ENCODE data around the gene USP40. TPM values are rescaled to one million over a fixed set of nuclear protein-coding genes. Genes with fewer than 3 reads are reported as not detected.

Gene USP40
- total RNA-seq, 4 donors from 2014 or later = 10.9 to 29.2 (median 12.4) TPM

DNA sequence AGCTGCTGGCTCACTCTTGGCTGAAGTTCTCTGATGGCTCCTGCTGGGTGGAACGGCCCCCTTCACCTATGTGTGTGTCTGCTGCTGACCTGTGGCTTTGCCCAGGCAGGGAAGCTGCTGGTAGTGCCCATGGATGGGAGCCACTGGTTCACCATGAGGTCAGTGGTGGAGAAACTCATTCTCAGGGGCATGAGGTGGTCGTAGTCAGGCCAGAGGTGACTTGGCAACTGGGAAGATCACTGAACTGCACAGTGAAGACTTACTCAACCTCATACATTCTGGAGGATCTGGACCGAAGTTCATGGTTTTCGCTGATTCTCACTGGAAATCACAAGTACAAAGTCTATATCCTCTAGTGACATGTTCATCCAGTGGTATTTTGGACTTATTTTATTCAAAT is 36.9 kb upstream of the USP40 start:
- no peaks in the 10 kb centered on the region for H3K36me3 ChIP-seq
- ATAC-seq (no peak), DNase-seq (no peak)
- no peaks in the 10 kb centered on the region for H3K27me3 ChIP-seq
- in situ Hi-C loops (cut with MboI; ENCODE audit: low sequenced_read_pairs in 4 of 4) (no loop called here), intact Hi-C loops (cut with DNase I; ENCODE audit: low total_unique reads) (no loop called here)
- no peaks in the 10 kb centered on the region for H3K9me3 ChIP-seq
- no peak overlapping the region for H3K27ac ChIP-seq
- no peak overlapping the region for H3K4me3 ChIP-seq
- TF ChIP-seq, protein P1, sequence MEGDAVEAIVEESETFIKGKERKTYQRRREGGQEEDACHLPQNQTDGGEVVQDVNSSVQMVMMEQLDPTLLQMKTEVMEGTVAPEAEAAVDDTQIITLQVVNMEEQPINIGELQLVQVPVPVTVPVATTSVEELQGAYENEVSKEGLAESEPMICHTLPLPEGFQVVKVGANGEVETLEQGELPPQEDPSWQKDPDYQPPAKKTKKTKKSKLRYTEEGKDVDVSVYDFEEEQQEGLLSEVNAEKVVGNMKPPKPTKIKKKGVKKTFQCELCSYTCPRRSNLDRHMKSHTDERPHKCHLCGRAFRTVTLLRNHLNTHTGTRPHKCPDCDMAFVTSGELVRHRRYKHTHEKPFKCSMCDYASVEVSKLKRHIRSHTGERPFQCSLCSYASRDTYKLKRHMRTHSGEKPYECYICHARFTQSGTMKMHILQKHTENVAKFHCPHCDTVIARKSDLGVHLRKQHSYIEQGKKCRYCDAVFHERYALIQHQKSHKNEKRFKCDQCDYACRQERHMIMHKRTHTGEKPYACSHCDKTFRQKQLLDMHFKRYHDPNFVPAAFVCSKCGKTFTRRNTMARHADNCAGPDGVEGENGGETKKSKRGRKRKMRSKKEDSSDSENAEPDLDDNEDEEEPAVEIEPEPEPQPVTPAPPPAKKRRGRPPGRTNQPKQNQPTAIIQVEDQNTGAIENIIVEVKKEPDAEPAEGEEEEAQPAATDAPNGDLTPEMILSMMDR (IDR thresholded peaks at IDR 0.05 in 4 of 5, conservative IDR thresholded peaks at IDR 0.05 in 1 of 5) = no peak
- no peak for TF ChIP-seq POLR2A (IDR thresholded peaks at IDR 0.05)
- H3K4me1 ChIP-seq = no peaks in the 10 kb centered on the region

DNA sequence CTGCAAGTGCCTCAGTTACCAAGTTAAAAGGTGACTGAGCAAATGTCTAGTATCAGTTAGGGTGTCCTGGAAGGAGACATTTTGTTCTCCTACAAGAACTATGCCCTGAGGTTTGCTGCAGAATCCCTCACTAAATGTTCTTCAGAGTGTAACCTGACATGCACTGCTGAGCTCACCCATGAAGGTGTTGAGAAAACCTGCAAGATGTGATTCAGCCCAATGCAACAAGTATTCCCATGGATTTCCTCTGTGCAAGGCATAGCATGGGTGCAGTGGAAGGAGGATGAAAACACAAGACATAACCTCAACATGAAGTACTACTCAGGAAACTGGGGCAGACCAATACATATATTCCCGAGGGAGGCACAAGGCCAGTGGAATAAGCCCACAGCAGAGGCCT is 35.5 kb upstream of the USP40 start:
- Histone ChIP-seq H3K4me3 (no peak overlapping the region), H3K36me3 (no peaks in the 10 kb centered on the region), H3K4me1 (no peaks in the 10 kb centered on the region), H3K27me3 (no peaks in the 10 kb centered on the region), H3K9me3 (no peaks in the 10 kb centered on the region), H3K27ac (no peak overlapping the region)
- ATAC-seq (no peak), DNase-seq (no peak)
- intact Hi-C loops (cut with DNase I; ENCODE audit: low total_unique reads) (no loop called here), in situ Hi-C loops (cut with MboI; ENCODE audit: low sequenced_read_pairs in 4 of 4) (no loop called here)
- TF ChIP-seq, protein P1 (IDR thresholded peaks at IDR 0.05 in 4 of 5, conservative IDR thresholded peaks at IDR 0.05 in 1 of 5) = no peak
- no peak for TF ChIP-seq POLR2A (IDR thresholded peaks at IDR 0.05)

DNA sequence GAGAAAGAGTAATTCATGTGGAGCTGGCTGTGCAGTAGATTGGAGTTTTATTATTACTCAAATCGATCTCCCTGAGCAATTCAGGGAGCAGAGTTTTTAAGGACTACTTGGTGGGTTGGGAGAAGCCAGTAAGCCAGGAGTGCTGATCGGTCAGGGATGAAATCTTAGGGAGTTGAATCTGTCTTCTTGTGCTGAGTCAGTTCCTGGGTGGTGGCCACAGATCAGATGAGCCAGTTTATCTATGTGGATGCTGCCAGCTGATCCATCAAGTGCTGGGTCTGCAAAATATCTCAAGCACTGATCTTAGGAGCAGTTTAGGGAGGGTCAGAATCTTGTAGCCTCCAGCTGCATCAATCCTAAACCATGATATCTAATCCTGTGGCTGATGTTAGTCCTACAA is 33.8 kb upstream of the USP40 start:
- no peak for ATAC-seq
- in situ Hi-C loops (cut with MboI; ENCODE audit: low sequenced_read_pairs in 4 of 4) (no loop called here), intact Hi-C loops (cut with DNase I; ENCODE audit: low total_unique reads) (no loop called here)
- H3K36me3 ChIP-seq = no peaks in the 10 kb centered on the region
- DNase-seq = no peak
- no peak for TF ChIP-seq POLR2A (IDR thresholded peaks at IDR 0.05)
- TF ChIP-seq, protein P1 (IDR thresholded peaks at IDR 0.05 in 4 of 5, conservative IDR thresholded peaks at IDR 0.05 in 1 of 5) = no peak
- H3K27me3 ChIP-seq = no peaks in the 10 kb centered on the region
- H3K4me3 ChIP-seq = no peak overlapping the region
- H3K27ac ChIP-seq = no peak overlapping the region
- H3K9me3 ChIP-seq = no peaks in the 10 kb centered on the region
- H3K4me1 ChIP-seq = no peaks in the 10 kb centered on the region

DNA sequence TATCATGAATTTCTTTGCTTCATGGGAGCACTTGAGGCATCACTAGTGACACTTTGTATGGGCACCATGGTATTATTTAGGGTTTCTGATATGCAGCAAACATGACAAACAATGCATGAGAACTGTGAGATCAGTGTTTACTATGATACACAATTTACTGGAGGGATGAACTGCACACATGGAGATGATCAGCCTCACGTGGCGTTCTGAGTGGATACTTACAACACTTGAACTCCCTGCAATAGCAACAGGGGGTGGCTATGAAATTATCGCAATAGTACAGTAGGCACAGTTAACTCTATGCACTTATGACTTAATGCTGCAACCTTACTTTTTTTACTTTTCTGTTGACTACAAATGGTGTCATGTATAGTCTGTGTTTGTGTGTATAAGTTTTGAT is 32.4 kb upstream of the USP40 start:
- Histone ChIP-seq H3K27me3 (no peaks in the 10 kb centered on the region), H3K4me3 (no peak overlapping the region), H3K36me3 (no peaks in the 10 kb centered on the region), H3K27ac (no peak overlapping the region), H3K9me3 (no peaks in the 10 kb centered on the region), H3K4me1 (no peaks in the 10 kb centered on the region)
- DNase-seq = no peak
- intact Hi-C loops (cut with DNase I; ENCODE audit: low total_unique reads) (no loop called here), in situ Hi-C loops (cut with MboI; ENCODE audit: low sequenced_read_pairs in 4 of 4) (no loop called here)
- TF ChIP-seq, protein P1 (IDR thresholded peaks at IDR 0.05 in 4 of 5, conservative IDR thresholded peaks at IDR 0.05 in 1 of 5) = no peak
- TF ChIP-seq POLR2A (IDR thresholded peaks at IDR 0.05) = no peak
- no peak for ATAC-seq

DNA sequence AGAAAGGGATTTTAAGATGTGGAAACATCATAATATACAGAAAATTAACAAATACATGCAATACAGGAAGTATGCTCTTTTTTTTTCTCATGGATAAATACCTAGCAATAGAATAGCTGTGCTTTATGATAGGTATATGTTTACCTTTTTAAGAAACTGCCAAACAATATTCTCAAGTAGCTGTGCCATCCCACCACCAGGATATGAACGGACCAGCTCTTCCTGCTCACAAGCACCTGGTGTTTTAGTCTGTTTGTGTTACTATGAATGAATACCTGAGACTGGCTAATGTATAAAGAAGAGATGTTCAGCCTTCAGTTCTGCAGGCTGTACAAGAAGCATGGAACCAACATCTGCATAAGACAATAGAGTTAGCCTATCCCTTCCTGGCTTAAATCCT is 30.9 kb upstream of the USP40 start:
- Histone ChIP-seq H3K36me3 (no peaks in the 10 kb centered on the region), H3K27ac (no peak overlapping the region), H3K27me3 (no peaks in the 10 kb centered on the region), H3K9me3 (no peaks in the 10 kb centered on the region), H3K4me3 (no peak overlapping the region), H3K4me1 (no peaks in the 10 kb centered on the region)
- TF ChIP-seq, protein P1 (IDR thresholded peaks at IDR 0.05 in 4 of 5, conservative IDR thresholded peaks at IDR 0.05 in 1 of 5) = no peak
- no peak for TF ChIP-seq POLR2A (IDR thresholded peaks at IDR 0.05)
- in situ Hi-C loops (cut with MboI; ENCODE audit: low sequenced_read_pairs in 4 of 4) = no loop called here
- DNase-seq = no peak
- ATAC-seq = no peak
- intact Hi-C loops (cut with DNase I; ENCODE audit: low total_unique reads) = no loop called here
